Measurements from ENCODE around the gene LY6G6C.

- no peak for TF ChIP-seq CTCF (IDR thresholded peaks at IDR 0.05)
- no peak for TF ChIP-seq EZH2 (IDR thresholded peaks at IDR 0.05; ENCODE audit: borderline replicate concordance, insufficient read depth, low read depth, low read length, poor library complexity, severe bottlenecking)
Observed at GRCh38 chr6:31730631-31731086, 9.1 kb upstream of the LY6G6C start.
